ENCODE measurements around the gene LAMTOR4.

The LAMTOR4 gene

GRCh38 chr7:100148559-100149328, at the start of gene LAMTOR4:
Gene LAMTOR4, plus strand, starts transcription at chr7:100148918. Its CDS starts 55 bp downstream, at chr7:100148973.
- peak; percentile 100 for DNase-seq (ENCODE audit: low spot score)

- DNase-seq (ENCODE audit: low spot score), result no peak
Observed at GRCh38 chr7:100099452-100099851, 49.3 kb upstream of the LAMTOR4 start.

- peak; percentile 89 for DNase-seq (ENCODE audit: low spot score)
Observed at GRCh38 chr7:100100420-100101015, 48.2 kb upstream of the LAMTOR4 start.

DNA sequence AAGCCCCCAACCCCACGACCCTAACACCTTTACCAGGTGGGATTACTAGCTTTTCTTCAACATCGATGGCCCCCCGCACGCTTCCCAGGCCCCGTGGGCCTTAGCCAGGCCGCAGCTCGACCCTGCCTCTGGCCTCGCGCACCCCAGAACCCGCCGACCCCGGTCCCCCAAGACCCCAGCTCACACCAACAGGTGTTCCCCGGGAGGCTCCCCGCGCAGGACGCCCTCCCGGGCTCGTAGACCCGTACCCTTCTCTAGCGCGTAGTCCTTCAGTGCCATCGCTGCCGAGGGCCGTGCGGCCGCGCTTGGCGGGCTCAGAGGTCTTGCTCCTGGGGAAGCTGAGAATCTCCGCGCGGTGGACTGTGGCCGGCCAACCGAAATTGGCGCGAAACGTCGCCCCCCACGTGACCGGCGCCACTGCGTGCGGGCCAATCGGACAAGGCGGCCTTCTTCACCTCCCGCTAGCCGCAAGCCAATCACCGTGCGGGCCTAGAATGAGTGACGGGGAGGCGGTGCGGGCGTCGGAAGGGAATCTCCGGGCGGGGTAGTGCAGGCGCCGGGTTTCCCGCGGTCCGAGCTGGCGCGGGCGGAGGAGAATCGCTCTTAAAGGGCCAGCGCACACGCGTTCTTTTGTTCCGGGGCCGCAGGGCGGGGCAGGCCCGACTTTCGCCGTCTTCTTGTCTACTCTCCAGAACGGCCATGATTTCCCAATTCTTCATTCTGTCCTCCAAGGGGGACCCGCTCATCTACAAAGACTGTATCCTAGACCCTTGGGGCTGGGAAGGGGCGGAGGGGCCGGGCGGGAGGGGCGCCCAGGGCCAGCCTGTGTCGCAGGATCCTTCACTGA, 47.5 kb upstream of the LAMTOR4 start, which contains the start of the genes AP4M1 and MCM7:
TSS of gene AP4M1 (plus strand) at position 628 of the 847 bp plus-strand sequence. CDS start at position 700, 72 bp downstream.
TSS of gene MCM7 (minus strand) at position 382 of the 847 bp plus-strand sequence. CDS start at position 279, 103 bp downstream.
- DNase-seq (ENCODE audit: low spot score), result peak; percentile 98

GRCh38 chr7:100102950-100103840, 45.5 kb upstream of the LAMTOR4 start:
- DNase-seq (ENCODE audit: low spot score), result no peak

- no peak for DNase-seq (ENCODE audit: low spot score)
Observed at GRCh38 chr7:100105534-100105933, 43.2 kb upstream of the LAMTOR4 start.

GRCh38 chr7:100106633-100107032, 42.1 kb upstream of the LAMTOR4 start:
- no peak for DNase-seq (ENCODE audit: low spot score)

DNA sequence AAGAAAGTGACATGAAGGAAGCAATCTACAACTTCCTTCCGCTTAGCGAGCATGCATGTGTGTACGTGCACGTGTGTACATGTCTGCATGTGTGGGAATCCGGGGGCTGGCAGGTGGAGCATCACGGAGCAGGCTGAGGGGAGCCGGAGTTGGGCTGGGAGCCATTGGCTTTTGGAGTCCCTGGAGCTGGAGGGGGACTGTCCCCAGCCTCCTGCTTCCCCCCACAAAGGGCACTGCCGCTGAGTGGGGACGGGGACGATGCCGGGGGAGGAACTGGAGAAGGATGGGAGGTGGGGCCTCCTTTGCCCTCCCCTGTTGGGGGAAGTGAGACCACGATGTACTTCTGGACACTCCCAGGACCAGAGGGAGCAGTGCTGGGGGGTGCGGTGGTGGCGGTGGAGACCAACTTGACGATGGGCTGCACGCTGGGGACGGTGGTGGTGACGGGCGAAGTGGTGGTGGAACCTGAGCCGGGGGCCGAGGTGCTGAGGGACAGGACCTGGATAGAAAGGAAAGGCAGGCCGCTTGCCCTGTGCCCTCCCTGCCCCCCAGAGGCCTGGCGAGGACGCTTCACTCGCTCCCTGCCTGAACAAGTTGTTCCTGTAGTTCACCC, 41.5 kb upstream of the LAMTOR4 start:
- DNase-seq (ENCODE audit: low spot score), result no peak

- DNase-seq (ENCODE audit: low spot score), result no peak
Observed at GRCh38 chr7:100107890-100108289, 40.8 kb upstream of the LAMTOR4 start.

DNA sequence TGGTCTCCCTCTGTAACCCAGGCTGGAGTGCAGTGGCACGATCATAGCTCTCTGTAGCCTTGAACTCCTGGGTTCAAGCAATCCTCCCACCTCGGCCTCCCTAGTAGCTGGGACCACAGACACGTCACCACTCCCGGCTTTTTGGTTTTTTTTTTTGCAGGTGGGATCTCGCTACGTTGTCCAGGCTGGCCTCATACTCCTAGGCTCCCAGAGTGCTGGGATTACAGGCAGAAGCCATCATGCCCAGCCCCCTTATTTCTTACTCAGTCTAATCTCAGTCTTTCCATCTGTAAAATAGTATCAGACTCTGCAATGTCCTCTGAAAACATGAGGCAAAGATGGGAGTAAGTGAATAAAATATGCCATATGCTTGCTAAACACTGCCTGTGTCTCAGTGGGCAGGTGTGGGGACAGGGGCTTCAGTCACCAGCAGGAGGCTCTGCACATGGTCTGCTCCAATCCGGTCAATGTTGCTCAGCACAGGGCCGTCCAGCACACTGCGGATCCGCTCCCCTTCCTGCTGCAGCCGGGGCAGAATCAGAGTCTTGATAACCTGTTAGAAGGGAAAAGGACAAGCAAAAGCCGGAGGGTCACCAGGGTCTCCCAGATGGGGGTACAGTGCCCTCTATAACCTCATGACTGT, 39.1 kb upstream of the LAMTOR4 start:
- no peak for DNase-seq (ENCODE audit: low spot score)

GRCh38 chr7:100111156-100111555, 37.6 kb upstream of the LAMTOR4 start:
- DNase-seq (ENCODE audit: low spot score), result no peak

- DNase-seq (ENCODE audit: low spot score), result no peak
Observed at GRCh38 chr7:100111914-100112313, 36.8 kb upstream of the LAMTOR4 start.

GRCh38 chr7:100115026-100115425, 33.7 kb upstream of the LAMTOR4 start:
- DNase-seq (ENCODE audit: low spot score), result no peak

DNA sequence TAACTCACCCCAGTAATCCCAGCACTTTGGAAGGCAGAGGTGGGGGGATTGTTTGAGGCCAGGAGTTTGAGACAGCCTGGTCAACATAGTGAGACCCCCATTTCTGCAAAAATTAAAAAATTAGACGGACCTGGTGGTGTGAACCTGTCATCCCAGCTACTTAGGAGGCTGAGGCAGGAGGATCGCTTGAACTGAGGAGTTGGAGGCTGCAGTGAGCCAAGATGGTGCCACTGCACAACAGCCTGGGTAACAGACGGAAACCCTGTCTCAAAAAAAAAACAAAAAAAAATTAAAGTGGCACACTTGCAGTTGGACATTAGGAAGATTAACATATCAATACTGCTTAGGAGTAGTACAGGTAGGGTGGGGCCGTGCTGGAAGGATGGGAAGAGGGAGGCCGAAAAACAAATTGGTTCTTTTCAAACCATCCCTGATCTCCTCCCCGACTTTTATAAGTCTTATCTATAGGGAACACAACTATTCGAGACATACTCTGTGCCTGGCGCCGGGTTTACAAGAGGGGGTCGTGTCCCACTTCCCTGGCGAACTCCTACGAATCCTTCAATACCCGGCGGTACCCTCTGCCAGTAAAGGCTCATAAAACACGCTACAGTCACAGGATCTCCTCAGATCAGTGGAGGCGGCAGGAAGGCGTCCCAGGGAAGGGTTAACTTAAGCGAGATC, 30.2 kb upstream of the LAMTOR4 start:
- DNase-seq (ENCODE audit: low spot score), result no peak

- DNase-seq (ENCODE audit: low spot score), result peak; percentile 96
Observed at GRCh38 chr7:100119072-100119969, 29.4 kb upstream of the LAMTOR4 start, which contains the start of the genes CNPY4 and TAF6. Gene CNPY4, plus strand, starts transcription at chr7:100119634. Its CDS starts 111 bp downstream, at chr7:100119745. Gene TAF6, minus strand, starts transcription at chr7:100119358. Its CDS starts 5,149 bp downstream, at chr7:100114209.

DNA sequence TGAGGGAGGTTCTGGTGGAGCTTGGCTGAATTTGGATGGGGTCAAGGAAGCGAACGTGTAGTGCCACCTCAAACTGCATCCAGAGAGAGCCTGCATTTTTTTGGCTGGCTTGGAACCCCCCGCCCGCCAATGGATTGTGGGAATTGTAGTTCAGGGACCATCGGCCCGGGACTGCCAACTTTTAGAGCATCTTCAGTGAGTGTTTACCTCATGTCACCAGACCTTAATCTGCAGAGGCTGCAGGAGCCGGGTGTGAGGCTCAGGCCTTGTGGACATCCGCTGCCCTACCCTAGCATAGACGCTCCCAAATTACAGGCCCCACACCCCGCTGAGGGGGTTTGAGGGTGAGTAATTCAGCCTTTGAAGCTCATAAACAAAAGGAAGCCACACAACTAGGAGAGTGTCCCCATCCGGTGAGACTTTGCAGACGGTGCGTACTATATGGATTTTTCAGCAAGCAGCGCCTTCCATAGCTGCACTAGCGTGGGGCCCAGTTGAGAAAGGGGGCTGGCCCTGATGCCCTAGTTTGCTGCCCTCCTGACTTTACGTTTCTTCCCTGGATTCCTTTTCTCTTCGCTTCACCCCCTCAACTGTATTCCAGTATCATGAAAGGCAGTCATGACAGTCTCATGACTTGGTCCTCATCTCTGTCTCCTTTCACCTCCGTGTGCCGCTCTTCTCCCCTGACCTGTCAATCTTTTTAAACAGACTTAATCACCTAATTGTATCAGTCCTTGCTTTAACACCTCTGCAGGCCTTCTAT, 28.6 kb upstream of the LAMTOR4 start:
- peak; percentile 75 for DNase-seq (ENCODE audit: low spot score)

DNA sequence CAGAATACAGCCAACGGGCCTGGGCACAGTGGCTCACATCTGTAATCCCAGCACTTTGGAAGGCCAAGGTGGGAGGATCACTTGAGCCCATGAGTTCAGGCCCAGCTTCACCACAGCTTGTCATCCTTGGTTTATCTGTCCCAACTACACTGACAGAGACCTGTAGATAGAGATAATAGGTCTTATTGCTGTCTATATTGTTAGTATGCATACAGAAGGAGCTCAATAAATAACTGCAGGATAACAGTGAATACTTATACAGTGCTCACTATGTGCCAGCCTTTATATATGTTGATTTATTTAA, 28.0 kb upstream of the LAMTOR4 start:
- DNase-seq (ENCODE audit: low spot score), result no peak

GRCh38 chr7:100122067-100122466, 26.7 kb upstream of the LAMTOR4 start:
- no peak for DNase-seq (ENCODE audit: low spot score)
